Choroid plexus epithelial cell (primary cell): Measurements from ENCODE around the gene FTSJ3.

Experiments
- DNase-seq: peaks from one replicate; pipeline ENCODE4 v3.0.0-alpha.2; 2010; ENCODE audit warnings: low read depth
- H3K4me3 ChIP-seq: 2 replicates; pipeline ENCODE4 v1.5.1; 2011; ENCODE audit warnings: low read depth, mild to moderate bottlenecking, control low read depth, low read length, moderate library complexity
- CTCF ChIP-seq: conservative IDR thresholded peaks from 2 replicates; pipeline ENCODE4 v1.5.1; 2011; ENCODE audit warnings: low read depth, mild to moderate bottlenecking, control low read depth, inconsistent platforms, low read length, moderate library complexity

FTSJ3 gene

GRCh38 chr17:63772801-63773271, 54.6 kb downstream of the FTSJ3 start:
- DNase-seq, result peak; percentile 56
- H3K4me3 ChIP-seq, result peak overlapping the region; percentile 72
- TF ChIP-seq CTCF, result no peak
